ENCODE results near the gene TLX2. TPM values are rescaled to one million over a fixed set of nuclear protein-coding genes. Genes with fewer than 3 reads are reported as not detected.

TLX2 gene
- total and polyA plus RNA-seq, 4 donors, result not detected

DNA sequence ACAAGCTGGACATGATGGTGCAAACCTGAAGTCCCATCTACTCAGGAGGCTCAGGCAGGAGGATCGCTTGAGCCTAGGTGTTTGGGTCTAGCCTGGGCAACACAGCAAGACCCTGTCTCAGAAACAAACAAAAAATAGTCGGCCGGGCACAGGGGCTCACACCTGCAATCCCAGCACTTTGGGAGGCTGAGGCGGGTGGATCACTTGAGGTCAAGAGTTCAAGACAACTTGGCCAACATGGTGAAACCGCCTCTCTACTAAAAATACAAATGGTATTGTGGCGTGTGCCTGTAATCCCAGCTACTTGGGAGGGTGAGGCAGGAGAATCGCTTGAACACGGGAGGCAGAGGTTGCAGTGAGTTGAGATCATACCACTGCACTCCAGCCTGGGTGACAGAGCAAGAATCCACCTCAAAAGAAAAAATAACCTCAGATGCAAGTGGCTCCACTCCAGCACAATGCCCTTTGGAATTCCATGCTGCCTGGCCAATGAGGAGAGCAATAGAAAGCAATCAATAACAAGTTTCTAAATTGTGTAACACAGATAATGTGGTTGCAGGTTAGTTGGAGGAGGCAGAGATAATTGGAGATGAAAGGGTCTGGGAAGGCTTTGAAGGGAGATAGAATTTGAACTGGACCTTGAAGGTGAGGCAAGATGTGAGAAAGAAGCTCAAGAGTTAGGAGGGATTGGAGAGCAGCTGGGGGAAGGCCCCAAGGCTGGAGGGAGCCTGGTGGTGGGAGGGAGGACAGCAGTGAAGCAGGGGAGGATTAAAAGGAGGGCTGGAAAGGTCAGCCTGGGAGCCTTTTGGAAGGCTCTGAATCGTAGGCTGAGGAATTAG is 25.4 kb upstream of the TLX2 start (continued):
- TF ChIP-seq, protein P1, sequence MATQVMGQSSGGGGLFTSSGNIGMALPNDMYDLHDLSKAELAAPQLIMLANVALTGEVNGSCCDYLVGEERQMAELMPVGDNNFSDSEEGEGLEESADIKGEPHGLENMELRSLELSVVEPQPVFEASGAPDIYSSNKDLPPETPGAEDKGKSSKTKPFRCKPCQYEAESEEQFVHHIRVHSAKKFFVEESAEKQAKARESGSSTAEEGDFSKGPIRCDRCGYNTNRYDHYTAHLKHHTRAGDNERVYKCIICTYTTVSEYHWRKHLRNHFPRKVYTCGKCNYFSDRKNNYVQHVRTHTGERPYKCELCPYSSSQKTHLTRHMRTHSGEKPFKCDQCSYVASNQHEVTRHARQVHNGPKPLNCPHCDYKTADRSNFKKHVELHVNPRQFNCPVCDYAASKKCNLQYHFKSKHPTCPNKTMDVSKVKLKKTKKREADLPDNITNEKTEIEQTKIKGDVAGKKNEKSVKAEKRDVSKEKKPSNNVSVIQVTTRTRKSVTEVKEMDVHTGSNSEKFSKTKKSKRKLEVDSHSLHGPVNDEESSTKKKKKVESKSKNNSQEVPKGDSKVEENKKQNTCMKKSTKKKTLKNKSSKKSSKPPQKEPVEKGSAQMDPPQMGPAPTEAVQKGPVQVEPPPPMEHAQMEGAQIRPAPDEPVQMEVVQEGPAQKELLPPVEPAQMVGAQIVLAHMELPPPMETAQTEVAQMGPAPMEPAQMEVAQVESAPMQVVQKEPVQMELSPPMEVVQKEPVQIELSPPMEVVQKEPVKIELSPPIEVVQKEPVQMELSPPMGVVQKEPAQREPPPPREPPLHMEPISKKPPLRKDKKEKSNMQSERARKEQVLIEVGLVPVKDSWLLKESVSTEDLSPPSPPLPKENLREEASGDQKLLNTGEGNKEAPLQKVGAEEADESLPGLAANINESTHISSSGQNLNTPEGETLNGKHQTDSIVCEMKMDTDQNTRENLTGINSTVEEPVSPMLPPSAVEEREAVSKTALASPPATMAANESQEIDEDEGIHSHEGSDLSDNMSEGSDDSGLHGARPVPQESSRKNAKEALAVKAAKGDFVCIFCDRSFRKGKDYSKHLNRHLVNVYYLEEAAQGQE (IDR thresholded peaks at IDR 0.05), result no peak
- TF ChIP-seq, protein P2, sequence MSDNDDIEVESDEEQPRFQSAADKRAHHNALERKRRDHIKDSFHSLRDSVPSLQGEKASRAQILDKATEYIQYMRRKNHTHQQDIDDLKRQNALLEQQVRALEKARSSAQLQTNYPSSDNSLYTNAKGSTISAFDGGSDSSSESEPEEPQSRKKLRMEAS (IDR thresholded peaks at IDR 0.05), result peak; percentile 51
- TF ChIP-seq SP1 (IDR thresholded peaks at IDR 0.05) (peak; percentile 86), JUND (IDR thresholded peaks at IDR 0.05) (peak in 1 of 2 donors; percentile 88), NR2F2 (IDR thresholded peaks at IDR 0.05) (peak; percentile 58), GABPA (IDR thresholded peaks at IDR 0.05 in 1 of 2, conservative IDR thresholded peaks at IDR 0.05 in 1 of 2) (peak in 1 of 2 donors; percentile 70)
- TF ChIP-seq, protein P3, sequence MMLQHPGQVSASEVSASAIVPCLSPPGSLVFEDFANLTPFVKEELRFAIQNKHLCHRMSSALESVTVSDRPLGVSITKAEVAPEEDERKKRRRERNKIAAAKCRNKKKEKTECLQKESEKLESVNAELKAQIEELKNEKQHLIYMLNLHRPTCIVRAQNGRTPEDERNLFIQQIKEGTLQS (IDR thresholded peaks at IDR 0.05), result peak; percentile 45

DNA sequence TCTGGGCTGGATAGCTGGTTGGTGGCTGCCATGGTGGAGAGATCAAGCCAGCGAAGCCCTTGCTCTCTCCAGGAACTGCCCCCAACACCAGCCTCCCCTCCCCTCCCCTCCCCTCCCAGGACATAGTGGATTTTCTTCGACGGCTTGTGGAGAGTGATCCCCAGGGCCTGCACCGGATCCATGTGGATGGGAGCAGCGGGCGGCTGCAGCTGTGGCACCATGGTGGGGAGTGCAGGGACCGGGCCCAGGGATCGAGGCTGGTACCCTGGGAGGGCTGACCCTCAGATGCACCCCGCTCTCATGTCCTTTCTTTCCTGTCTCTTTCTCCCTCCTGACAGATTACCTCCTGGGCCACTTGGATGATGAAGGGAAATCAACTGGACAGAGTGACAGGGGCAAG is 24.3 kb upstream of the TLX2 start:
- Histone ChIP-seq H3K9me3 (ENCODE audit: control insufficient read depth in 4 of 4, low read length in 3 of 4) (no peaks in the 10 kb centered on the region), H3K36me3 (ENCODE audit: control insufficient read depth in 4 of 4, insufficient read depth in 3 of 4, low read depth in 1 of 4, low read length in 3 of 4) (peaks cover 10 to 16% (median 14%) of the 10 kb centered on the region in 4 donors), H3K4me1 (ENCODE audit: control insufficient read depth in 4 of 4, insufficient read depth in 4 of 4, low read length in 3 of 4) (peaks cover 39 to 73% (median 65%) of the 10 kb centered on the region in 4 donors), H3K9ac (ENCODE audit: low read depth in 1 of 2, low read length in 2 of 2) (no peak overlapping the region), H3K27me3 (ENCODE audit: control insufficient read depth in 4 of 4, insufficient read depth in 4 of 4, low read length in 3 of 4) (no peaks in the 10 kb centered on the region), H3K27ac (ENCODE audit: low read depth in 1 of 2, low read length in 2 of 2) (peak overlapping the region; percentile 22 to 50), H3K4me3 (ENCODE audit: low read depth in 1 of 3, low read length in 3 of 3) (peak overlapping the region in 1 of 3 donors; percentile 25)
- TF ChIP-seq FOXA2 (IDR thresholded peaks at IDR 0.05) (no peak), NR2F2 (IDR thresholded peaks at IDR 0.05) (no peak), GABPA (IDR thresholded peaks at IDR 0.05 in 1 of 2, conservative IDR thresholded peaks at IDR 0.05 in 1 of 2) (no peak), JUND (IDR thresholded peaks at IDR 0.05) (no peak), HNF4A (conservative IDR thresholded peaks at IDR 0.05) (no peak), HNF4G (IDR thresholded peaks at IDR 0.05) (no peak), YY1 (IDR thresholded peaks at IDR 0.05) (no peak)
- TF ChIP-seq, protein P1 (IDR thresholded peaks at IDR 0.05), result no peak
- TF ChIP-seq, protein P4, sequence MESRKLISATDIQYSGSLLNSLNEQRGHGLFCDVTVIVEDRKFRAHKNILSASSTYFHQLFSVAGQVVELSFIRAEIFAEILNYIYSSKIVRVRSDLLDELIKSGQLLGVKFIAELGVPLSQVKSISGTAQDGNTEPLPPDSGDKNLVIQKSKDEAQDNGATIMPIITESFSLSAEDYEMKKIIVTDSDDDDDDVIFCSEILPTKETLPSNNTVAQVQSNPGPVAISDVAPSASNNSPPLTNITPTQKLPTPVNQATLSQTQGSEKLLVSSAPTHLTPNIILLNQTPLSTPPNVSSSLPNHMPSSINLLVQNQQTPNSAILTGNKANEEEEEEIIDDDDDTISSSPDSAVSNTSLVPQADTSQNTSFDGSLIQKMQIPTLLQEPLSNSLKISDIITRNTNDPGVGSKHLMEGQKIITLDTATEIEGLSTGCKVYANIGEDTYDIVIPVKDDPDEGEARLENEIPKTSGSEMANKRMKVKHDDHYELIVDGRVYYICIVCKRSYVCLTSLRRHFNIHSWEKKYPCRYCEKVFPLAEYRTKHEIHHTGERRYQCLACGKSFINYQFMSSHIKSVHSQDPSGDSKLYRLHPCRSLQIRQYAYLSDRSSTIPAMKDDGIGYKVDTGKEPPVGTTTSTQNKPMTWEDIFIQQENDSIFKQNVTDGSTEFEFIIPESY (IDR thresholded peaks at IDR 0.05), result no peak
- TF ChIP-seq, protein P3 (IDR thresholded peaks at IDR 0.05), result no peak
- TF ChIP-seq, protein P2 (IDR thresholded peaks at IDR 0.05), result no peak
- DNase-seq (ENCODE audit: low spot score), result no peak
- 93% methylated on average over 9 of the region's 9 CpGs for WGBS

Data from liver (tissue), 9 donors.